RKO (cell line): Measurements from ENCODE around the gene KLHL10.

Experiments
- DNase-seq: peaks from one replicate; pipeline ENCODE4 v3.0.0-alpha.2; 2016; ENCODE audit warnings: low spot score

Gene KLHL10

DNA sequence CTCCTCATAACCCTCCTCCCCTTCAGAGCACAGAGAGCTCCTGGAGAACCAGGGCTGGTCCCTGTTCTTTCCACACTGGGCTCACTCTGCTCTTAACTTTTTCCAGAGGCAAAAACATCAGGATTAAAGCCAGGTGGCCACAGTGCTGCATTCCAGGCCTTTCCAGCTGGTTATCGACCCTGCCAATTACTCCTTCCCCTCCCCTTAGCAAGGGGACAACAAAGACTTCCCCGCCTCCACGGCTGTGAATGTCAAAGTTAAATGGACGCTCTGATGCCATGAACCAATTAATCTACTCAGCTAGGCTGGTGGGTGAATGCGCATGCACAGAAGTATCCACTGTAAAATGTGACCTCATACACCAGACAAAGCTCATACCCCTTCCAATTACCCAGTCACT is 58.0 kb downstream of the KLHL10 start:
- no peak for DNase-seq

DNA sequence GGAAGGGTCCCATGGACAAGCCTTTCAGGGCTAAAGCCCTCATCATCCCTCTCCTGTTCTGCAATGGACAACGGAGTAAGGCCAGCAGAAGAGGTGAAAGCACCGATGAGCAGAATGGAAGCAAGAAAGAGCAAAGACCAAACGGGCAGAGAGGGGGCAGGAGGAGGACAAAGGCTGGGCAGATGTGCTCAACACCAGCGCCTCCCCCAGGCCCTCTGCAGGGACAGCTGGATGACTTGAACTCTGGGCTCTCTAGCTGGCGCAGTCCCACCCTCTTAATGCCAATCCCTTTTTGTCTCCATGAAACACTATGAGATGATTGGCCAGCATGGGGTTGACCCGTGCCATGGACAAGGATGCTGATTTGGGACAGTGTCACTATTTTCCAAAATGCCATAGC is 59.1 kb downstream of the KLHL10 start:
- peak; percentile 24 for DNase-seq
